SIG-M5 treated with dmso at 0.1 percent for 504 hours (cell line): ENCODE results near the gene MRTFB.
"Not testable (repeated sequence)": the region's sequence is repeated elsewhere in the genome, so short reads cannot be mapped to it uniquely, and the experiment has no call there.

Experiments used
- DNase-seq: peaks from one replicate; lab custom pipeline; 2025; ENCODE audit not compliant: unreplicated experiment; lab: John Stamatoyannopoulos, UW

The MRTFB gene

GRCh38 chr16:14182999-14183398, 111.9 kb downstream of the MRTFB start:
- DNase-seq, result no peak

- DNase-seq, result not testable (repeated sequence)
Observed at GRCh38 chr16:14183962-14184361, 112.8 kb downstream of the MRTFB start.

DNA sequence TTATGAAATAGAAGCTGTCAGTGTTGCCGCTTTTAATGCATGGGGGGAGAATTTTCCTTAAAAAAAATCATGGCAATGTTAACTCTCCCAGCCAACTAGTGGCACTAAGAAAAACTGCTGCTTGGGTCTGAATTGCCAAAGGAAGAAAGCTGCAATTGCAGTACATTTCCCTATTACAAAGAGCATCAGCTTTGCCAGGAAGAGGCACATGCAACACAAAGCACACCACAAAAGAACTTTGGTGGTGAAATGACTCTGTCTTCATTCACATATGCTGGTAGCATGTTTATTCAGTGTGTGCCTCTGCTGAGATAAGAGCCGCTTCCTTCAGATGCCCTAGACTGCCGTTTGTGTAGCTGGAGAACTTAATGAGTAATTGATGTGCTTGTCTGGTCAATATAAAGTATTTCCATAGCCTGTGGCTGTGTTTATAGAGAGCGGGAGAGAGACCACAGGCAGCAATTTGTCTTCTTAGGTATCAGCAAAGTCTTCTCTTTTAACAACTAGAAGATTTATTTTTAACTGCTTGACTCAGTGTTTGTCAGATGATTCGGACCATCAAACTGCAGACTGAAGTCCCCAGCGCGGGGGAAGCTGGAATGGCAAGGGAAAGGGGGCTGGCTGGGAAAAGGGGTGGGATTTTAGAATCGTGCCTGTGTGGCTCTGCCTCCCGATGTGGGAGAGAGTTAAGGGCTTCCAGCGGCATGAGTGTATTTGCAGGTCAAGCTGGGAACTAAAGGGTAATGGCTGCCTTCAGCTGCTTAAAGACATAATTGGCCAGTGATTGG, 115.1 kb downstream of the MRTFB start:
- no peak for DNase-seq

- no peak for DNase-seq
Observed at GRCh38 chr16:14186795-14187221, 115.7 kb downstream of the MRTFB start.

DNA sequence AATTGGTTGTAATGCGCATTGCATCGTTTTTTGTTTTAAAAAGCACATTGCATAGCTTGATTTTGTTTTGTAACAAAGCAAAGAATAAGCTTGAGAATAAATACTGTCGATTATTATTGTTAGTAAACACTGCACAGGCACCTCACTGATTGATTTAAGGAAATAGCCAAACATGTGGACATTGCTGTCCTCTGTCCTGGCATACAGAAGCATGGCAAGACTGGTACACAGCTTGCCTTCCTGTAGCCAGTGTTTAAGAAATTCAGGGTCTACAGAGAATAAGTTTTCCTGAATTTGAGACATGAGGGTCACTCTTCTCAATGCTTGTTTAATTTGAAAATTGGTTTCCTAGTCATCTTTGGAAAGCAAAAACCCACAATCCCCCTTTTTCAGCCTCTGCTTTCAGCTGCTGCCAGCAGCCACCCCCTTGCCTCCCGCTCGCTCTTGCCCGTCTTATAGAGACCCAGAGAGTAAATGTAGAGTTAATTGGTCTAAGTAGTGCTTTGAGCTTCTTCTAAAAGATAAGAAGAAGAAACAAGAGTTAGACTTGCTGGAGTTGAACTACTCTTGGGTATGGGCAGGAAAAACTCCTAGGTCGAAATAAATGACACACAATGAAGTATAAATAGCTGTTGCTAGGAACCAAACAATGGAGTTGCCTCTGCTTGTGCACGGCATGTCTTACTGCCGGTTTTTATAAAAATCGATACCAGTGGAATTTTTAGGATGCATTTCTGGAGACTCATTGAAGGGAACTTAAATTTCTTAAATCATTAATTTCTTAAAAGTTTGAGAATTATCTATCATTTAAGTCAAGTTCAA, 116.6 kb downstream of the MRTFB start:
- no peak for DNase-seq

- DNase-seq, result no peak
Observed at GRCh38 chr16:14193316-14193871, 122.3 kb downstream of the MRTFB start.

DNA sequence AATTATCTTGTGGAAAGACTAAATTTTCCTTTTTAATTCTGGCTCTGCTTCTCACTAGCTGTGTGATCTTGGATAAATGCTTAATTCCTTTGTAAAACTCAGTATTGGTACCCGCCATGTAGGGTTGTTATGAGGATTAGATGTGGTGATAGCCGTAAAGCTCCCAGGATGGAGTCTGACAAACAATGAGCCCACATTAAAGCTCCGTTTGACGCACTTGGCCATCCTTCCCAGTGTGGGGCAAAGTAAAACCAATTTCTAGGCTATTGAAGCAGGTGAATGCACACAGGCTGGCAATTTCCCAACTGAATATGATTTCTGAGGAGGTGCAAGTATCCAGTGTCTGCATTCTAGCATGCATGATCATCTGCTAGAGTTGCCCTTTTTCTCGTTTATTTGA, 123.6 kb downstream of the MRTFB start:
- no peak for DNase-seq

DNA sequence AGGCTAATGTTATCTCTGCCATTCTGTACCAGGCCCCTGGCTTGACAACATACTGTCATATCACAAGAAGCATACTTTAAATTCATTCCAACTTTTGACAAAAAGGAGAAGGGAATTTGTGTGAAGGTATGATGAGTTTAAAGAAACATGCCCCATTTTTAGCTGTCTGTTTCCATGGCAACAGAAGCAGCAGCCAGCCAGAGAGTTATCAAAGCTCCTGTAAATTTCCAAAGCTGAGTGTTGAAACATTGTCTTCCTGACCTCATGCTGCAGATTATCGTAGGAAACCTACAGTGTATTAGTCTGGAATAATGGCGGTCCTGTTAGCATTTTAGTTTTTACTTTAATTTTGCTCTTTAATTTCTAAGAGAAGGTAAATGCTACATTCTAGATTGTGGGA, 124.9 kb downstream of the MRTFB start:
- DNase-seq, result no peak

- no peak for DNase-seq
Observed at GRCh38 chr16:14196539-14196938, 125.4 kb downstream of the MRTFB start.

DNA sequence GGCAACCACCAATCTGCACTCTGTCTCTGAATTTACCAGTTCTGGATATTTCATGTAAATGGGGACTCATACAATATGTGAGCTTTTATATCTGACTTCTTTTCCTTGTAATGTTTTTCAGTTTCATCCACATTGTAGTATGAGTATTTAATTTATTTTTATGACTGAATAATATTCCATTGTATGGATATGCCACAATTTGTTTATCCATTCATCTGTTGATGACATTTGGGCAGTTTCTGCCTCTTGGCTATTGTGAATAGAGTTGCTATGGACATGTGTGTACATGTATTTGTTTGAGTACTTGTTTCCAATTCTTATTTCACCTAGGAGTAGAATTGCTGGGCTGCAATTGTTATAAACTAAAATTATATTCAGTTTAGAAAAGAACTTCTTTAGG, 126.9 kb downstream of the MRTFB start:
- no peak for DNase-seq

- DNase-seq, result no peak
Observed at GRCh38 chr16:14198572-14198971, 127.5 kb downstream of the MRTFB start.

DNA sequence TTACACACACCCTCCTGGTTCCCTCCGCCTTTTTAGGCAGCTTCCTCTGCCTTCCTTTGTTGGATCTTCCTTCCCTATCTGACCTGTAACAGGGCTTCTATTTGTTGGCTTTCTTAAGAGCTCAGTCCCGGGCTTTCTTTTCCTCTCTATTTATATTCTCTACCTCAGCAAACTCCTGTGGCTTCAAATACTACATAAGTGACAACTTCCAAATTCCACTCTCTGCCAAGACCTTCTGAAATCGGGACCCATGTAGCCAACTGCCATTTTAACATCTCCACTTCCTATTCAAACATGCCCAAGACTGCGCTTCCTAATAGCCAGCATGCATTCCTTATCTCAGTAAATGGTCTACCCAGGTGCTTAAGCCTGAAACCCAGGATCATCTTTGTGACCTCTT, 128.1 kb downstream of the MRTFB start:
- no peak for DNase-seq

DNA sequence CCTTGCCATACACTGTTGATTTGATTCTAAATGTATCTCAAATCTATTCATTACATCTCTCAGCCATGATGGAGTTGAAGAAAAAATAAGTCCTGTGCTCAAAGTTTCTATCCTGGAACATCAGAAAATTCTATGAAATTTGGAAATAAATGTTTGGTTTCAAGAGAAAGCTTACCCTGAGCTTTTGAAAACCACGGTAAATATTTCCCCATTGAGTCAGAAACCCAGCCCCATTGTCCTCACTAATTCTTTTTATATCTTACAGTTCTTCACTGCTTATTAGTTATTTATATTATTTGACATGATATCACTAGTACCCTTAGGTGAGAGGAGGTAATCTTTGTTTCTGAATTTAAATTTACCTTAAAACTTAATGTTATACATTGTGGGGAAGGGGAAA, 128.5 kb downstream of the MRTFB start:
- no peak for DNase-seq

DNA sequence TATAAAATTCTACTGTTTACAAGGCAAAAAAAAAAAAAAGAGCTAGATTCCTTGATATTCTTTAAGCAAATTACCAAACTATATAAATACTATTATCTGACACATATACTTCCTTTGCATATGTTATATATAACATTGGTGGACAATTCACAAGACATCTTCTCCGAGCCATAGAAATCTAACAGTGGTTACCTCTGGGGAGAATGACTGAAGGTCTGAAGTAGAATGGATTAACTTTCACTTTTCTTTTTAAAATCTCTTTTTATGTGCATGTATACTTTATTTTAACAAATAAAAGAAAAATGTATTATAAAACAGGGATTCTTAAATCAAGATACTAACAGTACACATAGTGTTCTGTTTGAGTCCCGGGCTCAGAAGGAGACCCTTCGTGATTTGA, 131.0 kb downstream of the MRTFB start:
- no peak for DNase-seq

GRCh38 chr16:14202697-14203096, 131.6 kb downstream of the MRTFB start:
- DNase-seq, result no peak

GRCh38 chr16:14203166-14203565, 132.0 kb downstream of the MRTFB start:
- no peak for DNase-seq

DNA sequence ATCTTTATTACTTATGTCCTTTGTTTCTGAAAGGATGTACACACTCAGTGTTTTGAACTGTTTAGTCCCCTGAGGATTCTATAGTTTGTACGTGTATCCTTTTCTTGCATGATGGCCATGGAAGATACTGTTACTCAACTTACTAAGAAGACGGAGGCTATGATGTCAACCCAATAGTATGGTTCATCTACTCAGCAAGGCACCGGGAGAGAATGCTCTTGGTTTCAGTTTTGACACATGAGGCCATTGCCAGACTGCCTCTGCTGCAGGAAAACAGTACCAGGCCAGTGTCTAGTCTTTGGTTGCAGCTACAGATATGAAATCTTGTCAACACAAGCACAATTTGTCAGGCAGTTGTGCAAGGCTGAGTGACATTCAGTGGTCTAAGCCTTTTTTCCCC, 134.5 kb downstream of the MRTFB start:
- DNase-seq, result no peak

DNA sequence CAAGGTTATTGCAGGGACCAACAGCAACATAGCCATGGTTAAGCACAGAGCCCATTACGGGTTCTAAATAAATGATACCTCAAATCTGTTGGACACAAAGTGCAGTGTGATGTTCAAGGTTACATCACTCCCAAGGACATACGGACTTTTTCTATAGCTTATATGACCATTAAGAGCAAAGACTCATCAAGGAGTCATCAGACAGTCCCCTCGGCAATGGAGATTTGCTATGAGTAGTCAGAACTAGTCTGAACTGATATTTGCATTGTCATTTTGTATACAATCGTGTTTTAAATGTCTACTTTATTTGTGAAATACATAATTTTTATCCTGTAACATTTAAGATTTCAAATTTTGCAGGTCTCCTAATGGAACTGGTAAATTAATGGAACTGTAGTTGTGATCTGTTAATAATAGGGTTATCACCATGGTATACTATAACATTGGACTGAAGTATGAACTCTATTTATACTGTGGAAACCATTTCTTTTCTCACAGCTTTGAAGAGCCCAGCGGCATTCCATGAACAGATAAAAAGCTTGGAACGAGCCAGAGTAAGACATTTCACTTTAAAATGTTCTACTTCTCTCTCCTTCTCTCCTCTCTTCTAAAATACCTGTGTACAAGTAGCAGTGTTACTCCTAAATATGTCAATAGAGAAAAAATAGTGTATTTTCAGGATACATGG, 140.9 kb downstream of the MRTFB start:
- DNase-seq, result no peak

DNA sequence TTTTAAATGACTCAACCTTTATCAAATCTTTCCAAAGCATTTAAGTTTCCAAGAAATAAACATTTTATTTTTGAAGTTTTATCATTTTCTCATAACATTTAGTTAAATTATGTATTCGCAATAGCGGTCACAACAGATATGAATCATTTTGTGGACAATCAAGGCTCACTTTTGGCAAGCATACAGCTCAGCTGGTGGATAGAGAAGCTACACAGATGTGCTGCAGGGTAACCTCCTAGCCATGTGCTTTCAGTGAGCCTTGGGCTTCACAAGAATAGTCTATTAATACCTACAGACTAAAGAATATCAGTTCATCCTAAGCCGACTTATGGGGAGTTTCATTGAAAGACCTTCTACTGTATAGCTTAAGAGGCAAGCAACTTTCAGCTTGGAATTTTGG, 144.8 kb downstream of the MRTFB start:
- DNase-seq, result no peak

- DNase-seq, result no peak
Observed at GRCh38 chr16:14219983-14220382, 148.9 kb downstream of the MRTFB start.

DNA sequence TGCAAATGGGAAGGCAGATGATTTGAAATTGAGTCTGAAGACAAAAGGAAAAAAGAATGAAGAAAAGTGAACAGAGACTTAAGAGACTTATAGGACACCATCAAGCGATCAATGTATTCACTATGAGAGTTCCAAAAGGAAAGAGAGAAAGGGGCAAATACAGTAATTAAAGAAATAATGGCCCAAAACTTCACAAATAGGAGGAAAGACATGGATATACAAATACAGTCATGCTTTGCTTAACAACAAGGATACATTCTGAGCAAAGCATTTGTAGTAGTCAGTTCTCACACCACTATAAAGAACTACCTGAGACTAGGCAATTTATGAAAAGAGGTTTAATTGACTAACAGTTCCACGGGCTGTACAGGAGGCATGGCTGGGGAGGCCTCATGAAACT, 152.5 kb downstream of the MRTFB start:
- DNase-seq, result no peak
